ENCODE results near the gene CNGB1. TPM values are rescaled to one million over a fixed set of nuclear protein-coding genes. Genes with fewer than 3 reads are reported as not detected.
A peak's percentile ranks its signal among the peaks of the same experiment; 100 is the strongest.

The CNGB1 gene
- total RNA-seq, 4 donors from 2014 or later, result 1.1 to 2.8 TPM; not detected in 2

GRCh38 chr16:57906382-57907316 lies 64.3 kb downstream of the CNGB1 start:
- Histone ChIP-seq H3K27ac (no peak overlapping the region), H3K36me3 (no peaks in the 10 kb centered on the region), H3K4me3 (no peak overlapping the region), H3K9me3 (no peaks in the 10 kb centered on the region), H3K4me1 (no peaks in the 10 kb centered on the region), H3K27me3 (no peaks in the 10 kb centered on the region)
- TF ChIP-seq POLR2A (IDR thresholded peaks at IDR 0.05) (no peak), CTCF (IDR thresholded peaks at IDR 0.05) (peak in 4 of 6 experiments; percentile 20 to 26 (median 24))
- no peak for DNase-seq

GRCh38 chr16:57904101-57904500 lies 66.8 kb downstream of the CNGB1 start:
- H3K27ac ChIP-seq, result no peak overlapping the region
- no peaks in the 10 kb centered on the region for H3K4me1 ChIP-seq
- H3K4me3 ChIP-seq, result no peak overlapping the region
- H3K9me3 ChIP-seq, result no peaks in the 10 kb centered on the region
- TF ChIP-seq CTCF (IDR thresholded peaks at IDR 0.05) (no peak), POLR2A (IDR thresholded peaks at IDR 0.05) (no peak)
- H3K27me3 ChIP-seq, result no peaks in the 10 kb centered on the region
- H3K36me3 ChIP-seq, result no peaks in the 10 kb centered on the region
- DNase-seq, result no peak

- Histone ChIP-seq H3K36me3 (no peaks in the 10 kb centered on the region), H3K4me3 (no peak overlapping the region), H3K9me3 (no peaks in the 10 kb centered on the region), H3K27me3 (no peaks in the 10 kb centered on the region), H3K4me1 (no peaks in the 10 kb centered on the region), H3K27ac (no peak overlapping the region)
- DNase-seq, result no peak
- TF ChIP-seq POLR2A (IDR thresholded peaks at IDR 0.05) (no peak), CTCF (IDR thresholded peaks at IDR 0.05) (no peak)
These were observed 67.3 kb downstream of the CNGB1 start for GRCh38 chr16:57903656-57904055.

- no peaks in the 10 kb centered on the region for H3K36me3 ChIP-seq
- no peaks in the 10 kb centered on the region for H3K27me3 ChIP-seq
- TF ChIP-seq CTCF (IDR thresholded peaks at IDR 0.05) (no peak), POLR2A (IDR thresholded peaks at IDR 0.05) (no peak)
- no peak overlapping the region for H3K4me3 ChIP-seq
- H3K4me1 ChIP-seq, result no peaks in the 10 kb centered on the region
- no peaks in the 10 kb centered on the region for H3K9me3 ChIP-seq
- DNase-seq, result no peak
- H3K27ac ChIP-seq, result no peak overlapping the region
These were observed 69.4 kb downstream of the CNGB1 start for GRCh38 chr16:57901480-57902069.

GRCh38 chr16:57900796-57901479 lies 70.0 kb downstream of the CNGB1 start:
- TF ChIP-seq CTCF (IDR thresholded peaks at IDR 0.05), result no peak
- TF ChIP-seq POLR2A (IDR thresholded peaks at IDR 0.05), result no peak
- no peaks in the 10 kb centered on the region for H3K9me3 ChIP-seq
- no peak overlapping the region for H3K4me3 ChIP-seq
- no peak overlapping the region for H3K27ac ChIP-seq
- no peaks in the 10 kb centered on the region for H3K4me1 ChIP-seq
- DNase-seq, result no peak
- H3K27me3 ChIP-seq, result no peaks in the 10 kb centered on the region
- no peaks in the 10 kb centered on the region for H3K36me3 ChIP-seq

Data from Peyer's patch (tissue), 4 donors.